Stimulated activated naive CD4-positive, alpha-beta T cell (primary cell): ENCODE measurements around the gene NR1D1.

Experiments used
- DNase-seq, 6 experiments: peaks; one replicate each; lab custom pipeline; 2025; lab: John Stamatoyannopoulos, UW

Gene NR1D1

GRCh38 chr17:40075201-40075941 lies 25.0 kb downstream of the NR1D1 start:
- DNase-seq, result peak; percentile 36 to 77 (median 54)

- DNase-seq, result no peak
Observed at GRCh38 chr17:40074871-40075200, 25.6 kb downstream of the NR1D1 start.

- no peak for DNase-seq
Observed at GRCh38 chr17:40074175-40074512, 26.2 kb downstream of the NR1D1 start.

- DNase-seq, result no peak
Observed at GRCh38 chr17:40073454-40074174, 26.8 kb downstream of the NR1D1 start.

GRCh38 chr17:40072735-40073346 lies 27.5 kb downstream of the NR1D1 start:
- no peak for DNase-seq

- no peak for DNase-seq
Observed at GRCh38 chr17:40072040-40072734, 28.2 kb downstream of the NR1D1 start.

GRCh38 chr17:40071313-40072039 lies 28.9 kb downstream of the NR1D1 start:
- no peak for DNase-seq

GRCh38 chr17:40070709-40071312 lies 29.6 kb downstream of the NR1D1 start:
- no peak for DNase-seq

GRCh38 chr17:40069751-40070708 lies 30.4 kb downstream of the NR1D1 start:
- peak in 5 of 6 experiments; percentile 10 to 51 (median 25) for DNase-seq

GRCh38 chr17:40068917-40069750 lies 31.3 kb downstream of the NR1D1 start:
- DNase-seq, result peak; percentile 49 to 79 (median 69)

GRCh38 chr17:40068584-40068916 lies 31.8 kb downstream of the NR1D1 start:
- no peak for DNase-seq

- no peak for DNase-seq
Observed at GRCh38 chr17:40068129-40068581, 32.2 kb downstream of the NR1D1 start.

GRCh38 chr17:40067710-40068109 lies 32.7 kb downstream of the NR1D1 start:
- no peak for DNase-seq

- DNase-seq, result no peak
Observed at GRCh38 chr17:40065769-40066510, 34.4 kb downstream of the NR1D1 start.

GRCh38 chr17:40064971-40065768 lies 35.2 kb downstream of the NR1D1 start:
- DNase-seq, result no peak

GRCh38 chr17:40063901-40064531 lies 36.4 kb downstream of the NR1D1 start:
- peak in 1 of 6 experiments; percentile 16 for DNase-seq

- DNase-seq, result no peak
Observed at GRCh38 chr17:40063187-40063771, 37.1 kb downstream of the NR1D1 start.
